MCF 10A (cell line): ENCODE results near the gene KCNH4. TPM values are rescaled to one million over a fixed set of nuclear protein-coding genes. Genes with fewer than 3 reads are reported as not detected.

Source experiments
- BruUV-seq: library from RNA; stranded (reverse); fragments of 400-500 nt; replicated peaks from 2 replicates; lab custom pipeline; 2021; lab: Mats Ljungman, UMichigan
- CTCF ChIA-PET: fragments of 300-600 bp; sonication (Branson Sonifier 250); formaldehyde crosslinking; extraction: SDS; loops from one replicate; lab custom pipeline; 2021; ENCODE audit warnings: antibody characterized with exemption, inconsistent platforms; lab: Yijun Ruan, JAX
- POLR2A ChIA-PET: fragments of 300-600, 350-650 bp; sonication (Branson Sonifier 250); formaldehyde crosslinking; extraction: SDS; loops from one replicate; lab custom pipeline; 2020; ENCODE audit warnings: antibody characterized with exemption, inconsistent platforms; lab: Yijun Ruan, JAX
- DNase-seq: peaks from one replicate; pipeline ENCODE4 v3.0.0-alpha.2; 2018; ENCODE audit not compliant: unreplicated experiment
- H3K27ac Mint-ChIP-seq: one replicate; pipeline ENCODE4 v1.8.0; 2022; ENCODE audit warnings: mild to moderate bottlenecking, low read depth, mixed read lengths; ENCODE audit not compliant: unreplicated experiment
- H3K27me3 Mint-ChIP-seq: one replicate; pipeline ENCODE4 v1.8.0; 2022; ENCODE audit warnings: mixed read lengths; ENCODE audit not compliant: insufficient read depth, unreplicated experiment
- H3K36me3 Mint-ChIP-seq: one replicate; pipeline ENCODE4 v1.8.0; 2022; ENCODE audit warnings: mild to moderate bottlenecking, moderate library complexity, mixed read lengths; ENCODE audit not compliant: insufficient read depth, unreplicated experiment
- H3K4me1 Mint-ChIP-seq: one replicate; pipeline ENCODE4 v1.8.0; 2022; ENCODE audit warnings: mixed read lengths; ENCODE audit not compliant: insufficient read depth, unreplicated experiment
- H3K4me3 Mint-ChIP-seq: one replicate; pipeline ENCODE4 v1.8.0; 2022; ENCODE audit warnings: mild to moderate bottlenecking, moderate library complexity, mixed read lengths; ENCODE audit not compliant: unreplicated experiment
- H3K9me3 Mint-ChIP-seq: one replicate; pipeline ENCODE4 v1.8.0; 2022; ENCODE audit warnings: mixed read lengths; ENCODE audit not compliant: unreplicated experiment
- CTCF ChIP-seq: fragments of 200-600 bp; IDR thresholded peaks from one replicate; pipeline ENCODE4 v1.8.0; 2022; ENCODE audit warnings: antibody characterized with exemption, mild to moderate bottlenecking; ENCODE audit not compliant: unreplicated experiment
- intact Hi-C: fragments of 100-400 bp; cut with micrococcal nuclease; formaldehyde crosslinking; loops from 2 replicates; pipeline ENCODE4 v1.14.1; 2022
- total RNA-seq: library from RNA; stranded (reverse); gene quantifications from 2 replicates; pipeline ENCODE4 v1.2.3, GENCODE V29; 2022

KCNH4 gene
- total RNA-seq, 1 experiment from 2014 or later = not detected

DNA sequence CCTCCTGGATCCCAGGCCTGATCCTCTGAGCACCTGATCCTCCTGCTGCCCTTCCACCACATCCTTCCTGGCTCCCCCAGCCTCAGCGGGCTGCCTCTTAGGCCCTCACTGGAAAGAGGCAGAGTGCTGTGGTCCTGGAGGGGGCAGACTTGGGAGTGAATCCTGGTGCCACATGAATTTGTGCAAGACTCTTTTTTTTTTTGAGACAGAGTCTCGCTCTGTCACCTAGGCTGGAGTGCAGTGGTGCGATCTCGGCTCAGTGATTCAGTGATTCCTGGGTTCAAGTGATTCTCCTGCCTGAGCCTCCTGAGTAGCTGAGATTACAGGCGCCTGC is 10.3 kb upstream of the KCNH4 start:
- DNase-seq = no peak
- no peaks in the 10 kb centered on the region for H3K9me3 Mint-ChIP-seq
- H3K27me3 Mint-ChIP-seq = no peaks in the 10 kb centered on the region
- POLR2A ChIA-PET = interaction anchor here (0.6 to 1.0 kb wide), 2 partner anchors 20 to 341 kb away, joined by 3 to 4 read pairs; no protein-coding TSS in a partner anchor
- H3K36me3 Mint-ChIP-seq = peaks cover 6% of the 10 kb centered on the region
- H3K4me3 Mint-ChIP-seq = no peak overlapping the region
- peaks cover 15% of the 10 kb centered on the region for H3K4me1 Mint-ChIP-seq
- no peak overlapping the region for H3K27ac Mint-ChIP-seq
- no peak for TF ChIP-seq CTCF
- CTCF ChIA-PET = no interaction called here
- intact Hi-C loops = no loop called here
- no TSS peak for BruUV-seq

- H3K4me3 Mint-ChIP-seq = no peak overlapping the region
- no TSS peak for BruUV-seq
- H3K9me3 Mint-ChIP-seq = no peaks in the 10 kb centered on the region
- DNase-seq = no peak
- ChIA-PET CTCF (interaction anchor here (0.6 to 1.1 kb wide), 2 partner anchors 32 to 77 kb away, joined by 3 to 6 read pairs; no protein-coding TSS in a partner anchor), POLR2A (interaction anchor here (0.6 to 1.0 kb wide), 2 partner anchors 21 to 342 kb away, joined by 3 to 4 read pairs; no protein-coding TSS in a partner anchor)
- TF ChIP-seq CTCF = no peak
- H3K4me1 Mint-ChIP-seq = peaks cover 15% of the 10 kb centered on the region
- no peaks in the 10 kb centered on the region for H3K27me3 Mint-ChIP-seq
- intact Hi-C loops = no loop called here
- peaks cover 6% of the 10 kb centered on the region for H3K36me3 Mint-ChIP-seq
- no peak overlapping the region for H3K27ac Mint-ChIP-seq
Observed at GRCh38 chr17:42190491-42191274, 9.7 kb upstream of the KCNH4 start.

DNA sequence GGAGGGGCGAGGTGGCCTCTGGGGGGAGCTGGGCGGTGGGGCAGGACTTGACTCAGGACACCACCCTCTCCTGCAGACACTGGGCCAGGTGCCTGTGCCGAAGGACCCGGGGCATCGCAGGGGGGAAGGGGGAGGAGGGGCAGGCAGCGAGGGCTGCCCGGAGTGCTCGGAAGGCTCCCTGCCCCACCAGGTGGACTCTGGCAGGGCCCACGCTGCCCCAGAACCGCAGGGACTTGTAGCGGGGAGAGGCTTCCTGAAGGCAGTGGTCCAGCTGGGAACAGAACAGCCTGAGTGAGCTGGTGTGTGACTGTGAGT is 8.7 kb upstream of the KCNH4 start:
- Mint-ChIP-seq H3K27me3 (no peaks in the 10 kb centered on the region), H3K4me1 (peaks cover 14% of the 10 kb centered on the region), H3K36me3 (peaks cover 5% of the 10 kb centered on the region), H3K27ac (no peak overlapping the region), H3K9me3 (no peaks in the 10 kb centered on the region), H3K4me3 (no peak overlapping the region)
- ChIA-PET CTCF (interaction anchor here (0.6 kb wide), 1 partner anchor 78 kb away, joined by 3 read pairs; no protein-coding TSS in a partner anchor), POLR2A (interaction anchor here (1.1 kb wide), 1 partner anchor 18 kb away, joined by 3 read pairs; no protein-coding TSS in a partner anchor)
- intact Hi-C loops = no loop called here
- BruUV-seq = no TSS peak
- no peak for TF ChIP-seq CTCF
- no peak for DNase-seq

DNA sequence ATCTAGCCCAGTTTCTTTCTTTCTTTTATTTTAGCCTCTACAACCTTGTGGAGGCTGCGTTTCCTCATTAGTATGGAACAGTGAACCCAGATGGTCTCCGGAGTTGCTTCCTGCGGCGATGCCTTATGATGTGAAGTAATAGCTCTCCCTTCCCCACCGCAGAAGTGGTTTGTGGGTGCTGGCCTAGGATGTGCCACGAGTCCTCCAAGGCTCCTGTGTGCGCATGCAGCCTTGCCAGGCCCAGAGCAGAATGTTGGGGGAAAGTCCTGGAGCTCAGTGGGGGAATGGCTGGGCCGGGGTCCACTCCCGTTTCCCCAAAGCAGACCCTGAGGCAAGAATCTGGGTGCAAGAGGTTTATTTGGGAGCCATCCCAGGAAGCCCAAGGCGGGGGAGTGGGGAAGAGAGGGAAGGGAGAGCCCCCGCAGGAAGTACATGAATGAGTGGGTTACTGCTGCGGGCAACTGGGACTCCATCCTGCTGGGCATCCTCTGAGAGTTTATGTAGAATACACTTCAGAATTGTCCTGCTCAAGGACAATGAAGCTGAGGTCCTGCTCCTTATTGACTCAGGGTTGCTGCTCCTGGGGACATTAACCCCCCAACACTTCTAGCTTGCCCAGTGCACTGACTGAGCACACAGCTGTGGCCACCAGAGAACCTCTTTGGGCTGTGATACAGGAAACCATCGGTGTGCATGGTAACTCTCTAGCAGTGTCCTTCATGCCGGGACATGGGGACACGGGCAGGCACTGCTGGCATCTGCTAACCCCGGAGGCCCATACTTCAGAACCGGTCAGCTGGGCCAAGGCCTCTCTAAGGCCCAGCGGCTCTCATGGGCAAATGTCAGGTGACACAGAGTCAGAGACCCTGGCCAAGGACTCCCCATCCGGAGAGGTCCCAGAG is 8.1 kb upstream of the KCNH4 start:
- Mint-ChIP-seq H3K27me3 (no peaks in the 10 kb centered on the region), H3K4me1 (peaks cover 8% of the 10 kb centered on the region), H3K4me3 (no peak overlapping the region), H3K9me3 (no peaks in the 10 kb centered on the region), H3K27ac (no peak overlapping the region), H3K36me3 (no peaks in the 10 kb centered on the region)
- no peak for DNase-seq
- no peak for TF ChIP-seq CTCF
- ChIA-PET CTCF (no interaction called here), POLR2A (interaction anchor here (1.1 kb wide), 1 partner anchor 18 kb away, joined by 3 read pairs; no protein-coding TSS in a partner anchor)
- BruUV-seq = no TSS peak
- intact Hi-C loops = no loop called here
